ENCODE measurements around the gene CD300C.
"Not testable (repeated sequence)": the region's sequence is repeated elsewhere in the genome, so short reads cannot be mapped to it uniquely, and the experiment has no call there.

CD300C gene

DNA sequence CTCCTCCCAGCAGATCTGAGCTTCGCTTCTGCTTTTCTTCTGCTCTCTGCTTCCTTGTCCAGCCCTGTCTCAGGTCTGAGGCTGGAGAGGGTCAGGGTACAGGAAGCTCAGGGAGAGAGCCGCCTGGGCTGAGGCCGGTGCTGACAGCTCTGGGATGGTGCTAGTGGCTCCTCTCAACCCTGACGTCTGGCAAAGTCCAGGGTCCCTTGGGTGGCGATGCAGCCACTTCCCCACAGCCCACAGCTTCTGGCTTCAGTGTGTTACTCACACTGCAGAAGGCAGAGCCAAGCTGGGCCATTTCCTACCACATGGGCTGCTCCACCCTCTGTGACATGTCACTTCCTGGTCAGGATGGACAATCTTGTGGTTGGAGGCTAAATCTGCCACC, at the start of gene CD300C:
Gene CD300C, minus strand, starts transcription at position 273 of the 388 bp plus-strand sequence. CDS start 333 bp downstream, outside the sequence.
- DNase-seq: no peak

DNA sequence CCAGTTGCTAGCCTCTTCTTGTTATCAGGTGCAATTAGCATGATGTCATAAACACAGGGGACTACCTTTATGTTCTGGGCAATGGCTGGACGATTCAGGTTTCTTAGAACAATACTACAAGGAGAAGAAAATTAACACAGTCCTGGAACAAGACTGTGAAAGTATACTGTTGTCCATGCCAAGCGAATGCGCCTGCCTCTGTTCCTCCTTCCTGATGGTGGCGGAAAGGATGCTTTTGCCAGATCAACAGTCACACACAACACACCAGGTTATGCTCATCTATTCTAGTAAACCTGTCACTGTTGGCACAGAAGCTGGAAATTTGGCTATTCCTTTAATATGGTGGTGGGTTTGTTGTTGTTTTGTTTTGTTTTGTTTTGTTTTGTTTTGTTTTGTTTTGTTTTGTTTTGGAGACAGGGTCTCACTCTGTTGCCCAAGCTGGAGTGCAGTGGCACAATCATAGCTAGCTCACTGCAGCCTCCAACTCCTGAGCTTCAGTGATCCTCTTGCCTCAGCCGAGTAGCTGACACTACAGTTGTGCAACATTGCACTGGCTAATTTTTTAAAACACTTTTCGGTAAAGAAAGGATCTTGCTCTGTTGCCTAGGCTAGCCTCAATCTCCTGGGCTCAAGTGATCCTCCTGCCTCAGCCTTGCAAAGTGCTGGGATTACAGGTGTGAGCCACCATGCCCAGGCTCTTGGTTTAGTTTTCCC, 49.3 kb upstream of the CD300C start:
- no peak for DNase-seq

DNA sequence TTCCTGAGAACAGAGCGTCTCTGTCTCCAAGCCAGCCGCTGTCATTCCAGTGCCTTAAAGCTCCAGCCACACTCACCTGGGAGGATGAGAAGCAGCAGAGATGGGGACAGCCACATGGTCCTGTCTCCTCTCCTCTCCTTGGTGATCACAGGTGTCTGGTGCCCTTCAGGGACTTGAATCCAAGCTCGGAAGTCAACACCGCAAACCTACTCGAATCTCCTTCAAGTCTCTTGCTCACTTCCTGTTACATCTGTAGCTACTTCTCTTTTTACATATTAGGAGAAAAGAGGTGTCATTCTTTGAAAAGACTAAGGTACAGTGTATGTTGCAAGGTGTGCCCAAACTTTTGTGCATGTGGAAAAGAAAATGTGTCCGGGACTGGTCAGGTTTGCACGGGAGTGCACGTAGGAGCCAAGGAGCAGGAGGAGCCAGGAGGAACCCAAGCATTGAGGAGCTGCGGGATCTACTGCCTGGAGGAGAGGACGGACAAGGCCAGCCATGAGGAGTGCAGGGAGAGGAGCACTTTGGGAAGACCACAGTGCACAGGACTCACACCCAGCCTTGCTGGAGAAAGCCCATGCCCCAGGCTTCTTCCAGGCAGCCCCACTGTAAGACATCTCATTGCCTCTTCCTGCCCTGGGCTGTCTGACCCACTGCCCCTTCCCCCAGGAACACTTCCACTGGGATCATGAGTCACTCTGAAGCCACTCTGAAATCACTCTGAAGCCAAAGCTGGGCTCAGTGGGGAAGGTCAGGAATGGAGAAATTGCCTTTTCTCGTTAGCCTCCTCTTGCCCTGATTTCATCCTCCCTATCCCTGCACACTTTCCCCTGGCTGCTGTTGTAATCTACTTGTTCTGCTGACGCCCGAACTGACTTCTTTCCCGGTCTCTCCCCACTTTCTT, 46.4 kb upstream of the CD300C start, which contains the start of gene CD300LD:
Gene CD300LD, minus strand, starts transcription at position 197 of the 904 bp plus-strand sequence. Its CDS starts 81 bp downstream, at position 116.
- DNase-seq: no peak

DNA sequence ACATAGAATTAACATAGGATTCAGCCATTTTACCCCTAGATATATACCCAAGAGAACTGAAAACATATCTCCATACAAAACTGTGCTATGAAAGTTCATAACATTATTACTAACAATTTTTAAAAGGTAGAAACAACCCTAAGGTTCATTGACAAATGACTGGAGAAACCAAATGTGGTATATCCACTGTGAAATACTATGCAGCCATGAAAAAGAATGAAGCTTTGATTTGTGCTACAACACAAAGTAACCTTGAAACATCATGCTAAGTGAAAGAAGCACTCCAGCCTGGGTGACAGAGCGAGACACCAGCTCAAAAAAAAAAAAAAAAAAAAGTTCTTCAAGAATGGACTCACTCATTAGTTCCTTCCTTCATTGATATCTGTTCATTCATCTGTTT, 45.6 kb upstream of the CD300C start:
- DNase-seq: no peak

DNA sequence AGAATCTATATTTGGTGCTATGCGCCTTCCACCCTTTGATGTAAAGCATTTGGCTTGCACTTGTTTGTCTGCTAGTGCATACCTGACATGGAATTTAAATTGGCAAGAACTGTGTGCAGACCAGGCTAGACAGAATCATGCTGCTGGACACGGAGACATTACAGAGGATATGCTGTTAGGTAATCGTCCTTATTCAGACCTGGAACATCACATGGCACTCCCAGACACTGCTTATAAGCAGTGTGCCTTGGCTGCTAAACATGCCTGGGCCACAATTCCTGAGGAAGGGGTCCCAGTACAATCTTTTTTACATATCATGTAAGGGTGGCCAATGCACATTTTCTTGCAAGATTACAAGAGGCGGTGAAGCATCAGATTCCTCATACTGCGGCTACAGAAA, 39.8 kb upstream of the CD300C start:
- DNase-seq: no peak

DNA sequence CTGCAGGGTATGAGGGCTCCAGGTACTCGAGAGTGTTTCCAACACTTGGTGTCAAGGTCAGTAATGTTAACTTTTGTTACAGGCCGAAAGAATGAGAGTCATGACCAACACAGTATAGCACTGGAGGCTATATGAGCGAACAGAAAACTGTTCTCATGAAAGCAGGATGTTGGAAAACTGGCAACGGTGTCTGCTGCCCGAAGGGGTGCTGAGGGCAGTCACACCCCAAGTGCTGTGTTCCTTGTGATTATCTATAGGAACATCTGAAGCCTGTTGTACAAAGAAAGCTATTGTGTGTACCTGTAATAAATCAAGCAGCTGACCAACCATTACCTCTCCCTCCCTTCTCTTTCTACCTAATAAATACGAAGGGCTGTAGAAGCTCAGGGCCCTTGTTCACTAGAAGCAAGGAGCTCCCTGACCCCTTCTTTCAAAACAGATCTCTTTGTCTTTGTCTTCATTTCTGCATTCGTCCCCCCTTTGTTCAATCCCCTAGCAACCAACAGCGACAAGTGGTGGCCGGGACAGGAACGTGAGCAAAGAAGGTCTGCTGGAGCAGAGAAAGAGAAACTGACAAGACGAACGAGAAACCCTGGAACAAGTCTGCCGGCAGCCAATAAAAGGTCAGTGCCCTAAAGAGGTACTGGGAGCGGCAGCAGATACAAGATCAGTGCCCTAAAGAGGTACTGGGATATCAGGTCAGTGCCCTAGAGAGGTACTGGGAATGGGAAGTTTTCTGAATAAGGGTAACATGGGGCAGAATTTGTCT, 38.6 kb upstream of the CD300C start:
- no peak for DNase-seq

DNA sequence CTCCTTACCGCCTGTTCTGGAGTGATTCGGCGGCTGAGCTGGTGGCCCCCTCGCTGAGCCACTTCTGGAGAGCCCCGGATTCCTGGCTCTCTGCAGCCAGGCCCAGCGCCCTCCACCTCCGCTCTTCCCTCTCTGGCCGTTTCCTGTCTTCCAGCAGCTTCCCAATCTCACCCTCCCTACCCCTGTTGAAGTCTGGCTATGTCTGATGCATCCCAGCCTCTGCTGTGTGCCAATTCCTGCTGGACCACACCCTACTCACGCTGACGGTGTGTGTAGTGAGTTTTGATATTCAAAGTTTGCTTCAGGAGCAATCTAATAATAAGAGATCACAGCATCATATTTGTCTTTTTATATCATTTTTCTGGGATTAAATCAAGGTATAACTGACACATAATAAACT, 36.7 kb upstream of the CD300C start:
- DNase-seq: no peak

DNA sequence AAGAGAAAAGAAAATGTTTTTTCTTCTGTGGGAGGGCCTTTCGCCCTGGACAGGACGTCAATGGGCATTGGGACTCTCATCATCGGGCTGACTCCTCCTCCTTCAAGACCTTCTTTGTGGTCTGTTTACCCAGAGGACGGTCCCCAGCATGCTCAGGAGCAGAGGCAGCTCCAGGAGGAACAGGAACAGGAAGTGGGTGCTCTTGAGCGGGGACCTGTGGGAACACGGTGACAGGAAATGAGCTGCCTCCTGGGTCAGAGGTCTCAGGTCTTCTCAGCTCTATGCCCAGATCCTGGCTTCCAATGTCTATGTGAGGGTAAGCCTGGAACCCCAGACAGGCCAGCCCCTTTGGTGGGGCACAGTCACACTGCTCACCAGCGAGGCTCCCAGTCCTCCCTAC, 34.0 kb upstream of the CD300C start:
- no peak for DNase-seq

DNA sequence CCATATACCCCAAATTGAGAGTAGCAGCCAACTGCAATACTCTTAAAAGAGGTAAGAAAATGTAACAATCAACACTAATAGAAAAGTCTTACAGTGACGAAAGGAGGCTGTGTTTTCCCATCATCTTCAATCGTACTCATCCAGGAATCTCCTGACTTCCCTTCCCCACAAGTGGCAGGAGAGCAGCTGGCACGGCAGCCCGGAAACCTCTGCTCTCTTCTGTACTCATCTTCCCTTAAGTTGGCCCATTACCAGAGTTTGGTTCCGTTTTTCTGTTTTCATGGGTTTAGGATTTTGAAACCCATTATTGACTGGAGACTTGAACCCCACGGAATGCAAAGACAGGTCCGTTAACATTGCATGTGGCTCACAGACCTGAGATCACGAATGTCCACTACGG, 33.1 kb upstream of the CD300C start:
- no peak for DNase-seq

DNA sequence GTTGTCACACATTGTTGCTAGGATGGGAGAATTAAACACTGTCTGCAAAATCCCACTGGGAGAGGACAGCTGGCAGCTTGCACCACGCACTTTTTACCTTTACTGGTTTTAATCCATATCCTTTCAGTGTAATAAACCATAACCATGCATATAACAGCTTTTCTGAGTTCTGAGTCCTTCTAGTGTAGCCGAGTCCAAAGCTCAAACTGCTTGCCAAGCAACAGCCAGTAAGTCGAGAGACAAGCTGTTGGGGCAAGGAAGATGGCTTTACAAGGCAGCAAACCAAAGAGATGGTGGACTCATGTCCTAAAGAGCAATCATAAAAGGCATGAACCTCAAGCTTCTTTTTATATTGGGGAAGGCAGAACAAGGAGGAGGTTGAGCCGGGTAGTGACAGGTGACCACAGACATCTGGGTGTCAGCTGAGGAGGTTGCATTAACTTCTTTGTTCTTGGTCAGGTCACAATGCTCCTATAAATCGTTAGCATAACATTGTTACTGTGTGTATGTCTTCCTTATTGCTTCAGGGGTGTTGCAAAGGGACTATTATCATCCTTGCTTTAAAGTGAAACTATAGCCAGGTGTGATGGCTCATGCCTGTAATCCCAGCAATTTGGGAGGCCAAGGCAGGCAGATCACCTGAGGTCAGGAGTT, 28.7 kb upstream of the CD300C start:
- no peak for DNase-seq

DNA sequence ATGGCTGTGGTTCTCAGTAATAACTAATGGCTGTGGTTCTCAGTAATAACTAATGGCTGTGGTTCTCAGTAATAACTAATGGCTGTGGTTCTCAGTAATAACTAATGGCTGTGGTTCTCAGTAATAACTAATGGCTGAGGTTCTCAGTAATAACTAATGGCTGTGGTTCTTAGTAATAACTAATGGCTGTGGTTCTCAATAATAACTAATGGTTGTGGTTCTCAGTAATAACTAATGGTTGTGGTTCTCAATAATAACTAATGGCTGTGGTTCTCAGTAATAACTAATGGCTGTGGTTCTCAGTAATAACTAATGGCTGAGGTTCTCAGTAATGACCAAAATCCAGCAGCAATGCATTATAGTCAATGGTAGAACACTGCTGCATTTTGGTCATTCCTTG, 27.7 kb upstream of the CD300C start:
- not testable (repeated sequence) for DNase-seq

DNA sequence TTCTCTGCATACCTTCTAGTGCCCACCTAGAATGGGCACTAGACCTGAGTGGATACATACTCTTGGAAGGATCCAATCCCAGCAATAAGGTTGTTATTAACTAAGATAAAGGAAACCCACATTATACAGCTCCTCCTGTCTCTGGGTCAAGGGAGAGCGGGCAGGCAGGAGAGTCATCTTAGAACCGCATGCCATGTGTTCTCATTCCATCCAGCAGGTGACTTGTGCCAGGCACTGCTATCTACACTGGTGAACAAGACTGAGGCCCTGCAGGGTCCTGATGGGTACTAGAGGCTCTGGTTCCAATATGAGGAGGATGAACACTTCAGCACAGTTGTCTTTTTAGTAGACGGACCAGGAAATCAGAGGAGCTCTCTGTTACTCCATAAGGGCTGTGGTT, 27.3 kb upstream of the CD300C start:
- DNase-seq: no peak

DNA sequence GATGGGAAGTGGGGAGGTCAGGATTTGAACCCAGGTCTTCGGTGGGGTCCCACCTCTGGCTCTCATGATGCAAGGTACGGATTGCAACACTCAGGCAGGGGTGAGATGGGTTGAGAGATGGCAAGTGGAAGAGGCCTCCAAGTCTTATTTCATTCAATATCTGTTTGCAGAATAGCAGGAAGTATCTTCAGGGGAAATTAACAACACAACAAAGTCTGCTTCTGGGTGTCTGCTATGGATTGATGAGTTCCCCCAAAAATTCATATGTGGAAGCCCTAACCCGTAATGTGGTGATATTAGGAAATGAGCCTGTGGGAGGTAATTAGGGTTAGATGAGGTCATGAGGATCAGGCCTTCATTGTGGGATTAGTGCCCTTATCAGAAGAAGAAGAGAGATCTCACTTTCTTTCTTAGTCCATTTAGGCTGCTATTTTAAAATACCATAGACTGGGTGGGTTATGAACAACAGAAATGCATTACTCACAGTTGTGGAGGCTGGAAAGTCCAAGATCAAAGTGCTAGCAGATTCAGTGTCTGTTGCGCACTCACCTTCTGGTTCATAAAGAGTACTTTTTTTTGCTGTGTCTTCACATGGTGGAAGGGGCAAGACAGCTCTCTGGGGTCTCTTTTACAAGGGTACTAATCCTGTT, 25.8 kb upstream of the CD300C start:
- no peak for DNase-seq

DNA sequence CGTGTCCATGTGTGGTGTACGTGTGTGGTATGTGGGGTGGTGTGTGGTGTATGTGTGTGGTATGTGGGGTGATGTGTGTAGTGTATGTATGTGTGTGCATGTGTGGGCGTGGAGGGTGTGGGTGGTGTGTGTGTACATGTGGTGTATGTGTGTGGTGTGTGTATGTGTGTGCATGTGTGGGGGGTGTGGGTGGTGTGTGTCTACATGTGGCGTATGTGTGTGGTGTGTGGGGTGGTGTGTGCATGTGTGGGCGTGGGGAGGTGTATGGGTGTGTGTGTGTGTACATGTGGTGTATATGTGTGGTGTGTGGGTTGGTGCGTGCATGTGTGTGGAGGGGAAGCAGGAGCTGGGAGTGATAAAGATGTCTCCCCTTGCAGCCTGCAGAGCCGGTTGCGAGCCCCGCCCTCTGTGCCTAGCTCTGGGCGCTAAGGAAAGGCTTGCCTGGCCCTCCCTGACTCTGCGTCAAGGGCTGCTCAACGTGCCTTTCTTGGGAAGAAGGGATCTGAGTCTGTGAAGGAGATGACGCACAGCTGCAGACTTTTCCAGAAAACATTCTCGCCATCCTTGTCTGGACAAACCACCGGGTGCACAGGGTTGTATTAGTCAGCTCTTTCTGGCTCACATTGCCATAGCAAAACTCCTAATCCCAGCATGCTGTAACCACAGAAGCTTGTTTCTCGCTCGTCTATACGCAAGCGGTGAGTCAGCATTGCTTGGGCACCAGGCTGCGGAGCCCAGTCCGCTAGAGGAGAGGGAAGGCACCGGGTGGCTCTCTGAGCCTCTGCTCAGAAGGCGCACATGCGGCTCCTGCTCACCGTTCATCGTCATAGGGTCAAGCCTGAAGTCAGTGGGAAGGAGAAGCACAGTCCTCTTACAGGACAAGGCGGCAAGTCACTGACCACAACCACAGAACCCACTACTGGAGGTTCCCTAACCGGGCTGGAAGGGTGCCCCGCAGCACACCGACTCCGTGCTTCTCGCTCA, 23.4 kb upstream of the CD300C start:
- no peak for DNase-seq

DNA sequence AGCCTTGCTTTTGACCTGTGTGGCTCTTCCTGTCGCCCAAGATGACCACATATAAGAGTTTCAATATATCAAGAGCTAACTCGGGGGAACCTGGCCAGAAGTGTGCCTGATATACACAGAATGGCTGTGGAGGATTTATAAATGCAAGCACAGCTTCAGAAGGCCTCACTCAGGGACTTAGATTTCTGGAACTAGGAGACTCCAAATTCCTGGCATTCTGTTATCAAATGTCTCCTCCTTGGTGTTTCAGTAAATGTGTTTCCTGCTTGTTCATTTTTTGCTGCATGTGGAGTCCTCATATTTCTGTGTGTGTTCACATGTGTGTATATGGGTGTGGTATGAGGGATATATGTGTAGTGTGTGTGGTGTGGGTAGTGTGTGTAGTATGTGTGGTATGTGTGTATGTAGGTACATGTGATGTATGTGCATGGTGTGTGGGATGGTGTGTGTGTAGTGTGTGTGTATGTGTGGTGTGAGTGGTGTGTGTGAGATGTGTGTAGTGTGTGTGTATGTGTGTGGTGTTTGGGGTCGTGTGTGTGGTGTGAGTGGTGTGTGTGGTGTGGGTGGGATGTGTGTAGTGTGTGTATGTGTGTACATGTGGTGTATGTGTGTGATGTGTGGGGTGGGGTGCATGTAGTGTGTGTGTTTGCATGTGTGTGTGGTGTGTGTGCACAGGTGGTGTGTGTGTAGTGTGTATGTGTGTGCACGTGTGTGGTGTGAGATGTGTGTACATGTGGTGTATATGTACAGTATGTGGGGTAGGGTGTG, 22.4 kb upstream of the CD300C start:
- DNase-seq: no peak

DNA sequence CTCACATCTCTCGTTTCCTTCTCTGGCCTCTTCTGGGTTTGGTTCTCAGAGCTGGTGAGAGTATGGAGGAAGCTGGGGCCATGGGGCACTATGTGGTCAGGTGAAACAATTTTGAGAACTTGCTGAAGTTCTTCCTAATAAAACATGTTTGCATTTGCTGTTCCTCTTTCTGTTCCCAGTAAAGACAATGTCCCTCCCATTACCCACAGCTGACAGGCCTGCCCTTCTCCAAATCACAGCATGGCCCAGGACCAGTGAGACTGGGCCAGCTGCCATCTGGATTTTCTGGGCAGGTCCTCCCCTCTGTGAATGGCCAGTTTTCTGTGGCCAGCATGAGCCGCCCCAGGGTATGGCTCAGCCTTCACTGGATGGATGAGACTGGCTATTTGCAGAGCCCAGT, 21.5 kb upstream of the CD300C start, which contains the start of gene CD300H:
Gene CD300H, minus strand, starts transcription at position 113 of the 400 bp plus-strand sequence.
- DNase-seq: no peak

DNA sequence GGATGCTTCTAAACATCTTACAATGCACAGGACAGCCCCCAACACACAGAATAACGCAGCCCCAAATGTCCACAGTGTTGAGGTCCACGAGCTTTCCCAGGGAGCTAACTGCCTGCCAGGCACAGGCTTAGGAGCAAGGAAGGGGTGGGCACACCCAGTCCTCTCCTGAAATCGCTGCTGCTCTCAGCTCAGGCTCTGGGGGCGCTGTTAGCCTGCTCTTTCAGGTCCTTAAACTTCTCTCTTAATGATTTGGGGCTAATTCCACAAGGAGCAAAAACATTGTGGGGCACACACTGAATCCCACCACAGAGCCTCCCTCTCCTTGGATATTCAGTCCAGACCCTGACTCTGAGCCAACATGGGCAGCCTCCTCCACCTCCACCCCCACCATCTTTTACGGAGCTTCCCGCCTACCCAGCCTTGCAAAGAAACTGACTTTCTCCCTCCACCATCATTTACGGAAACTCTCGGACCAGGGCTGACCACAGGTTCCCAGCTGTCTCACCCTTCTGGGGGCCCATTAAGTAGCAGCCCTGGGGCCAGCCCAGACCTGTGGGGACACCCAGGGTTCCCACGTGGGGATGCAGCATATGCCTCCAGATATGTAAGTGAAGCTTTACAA, 20.3 kb upstream of the CD300C start:
- DNase-seq: no peak

DNA sequence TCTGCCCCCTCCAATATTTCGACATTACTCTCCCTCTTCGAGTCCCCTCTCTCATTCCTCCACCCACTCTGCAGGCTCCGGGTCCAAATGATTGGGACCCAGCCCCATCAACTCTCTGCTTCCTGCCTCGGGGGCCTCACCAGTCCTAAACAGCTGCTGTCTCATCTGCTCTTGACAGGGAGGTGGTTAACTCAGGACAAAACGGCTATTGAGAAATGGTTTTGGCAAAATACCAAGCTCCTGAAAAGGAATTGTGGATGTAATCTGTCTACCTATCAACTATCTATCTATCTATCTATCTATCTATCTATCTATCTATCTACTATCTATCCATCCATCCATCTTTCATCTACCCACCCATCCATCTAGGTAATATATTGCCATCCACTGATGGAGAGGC, 19.2 kb upstream of the CD300C start:
- no peak for DNase-seq

DNA sequence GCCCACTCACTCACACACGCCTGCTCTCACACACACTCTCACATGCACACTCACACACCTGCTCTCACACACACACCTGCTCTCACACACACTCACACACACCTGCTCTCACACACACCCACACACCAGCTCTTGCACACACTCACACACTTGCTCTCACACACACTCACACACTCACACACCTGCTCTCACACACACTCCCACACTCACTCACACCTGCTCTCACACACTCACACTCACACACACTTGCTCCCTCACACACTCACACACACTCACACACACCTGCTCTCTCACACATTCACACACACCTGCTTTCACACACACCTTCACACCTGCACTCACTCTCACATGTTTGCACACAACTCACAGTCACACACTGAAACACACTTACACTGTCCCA, 17.4 kb upstream of the CD300C start:
- DNase-seq: no peak

DNA sequence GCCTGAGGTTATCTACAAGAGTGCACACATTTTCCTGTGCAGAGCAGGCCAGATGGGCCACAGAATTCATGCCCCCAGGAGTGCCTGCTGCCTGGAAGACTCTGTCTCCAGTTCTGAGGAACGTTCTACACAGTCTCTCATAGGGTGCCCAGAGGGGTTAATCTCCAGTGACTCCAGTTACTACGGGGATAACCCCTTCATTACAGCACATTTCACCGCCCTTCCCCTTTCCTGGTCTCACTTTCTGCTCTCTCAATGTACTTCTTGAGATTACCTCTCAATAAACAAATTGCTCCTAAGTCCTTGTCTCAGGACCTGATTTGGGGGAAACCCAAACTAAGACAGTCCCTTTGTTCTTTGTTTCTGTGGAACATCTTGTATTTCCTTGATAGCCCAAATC, 15.7 kb upstream of the CD300C start:
- DNase-seq: no peak

Data from NCI-H1105 treated with DMSO at 0.1 percent for 48 hours (cell line).